H9 (cell line): ENCODE data around the gene FMN1. TPM values are rescaled to one million over a fixed set of nuclear protein-coding genes. Genes with fewer than 3 reads are reported as not detected.

Experiments used
- DNase-seq: peaks from one replicate; pipeline ENCODE4 v3.0.0-alpha.2; 2017
- H2AFZ ChIP-seq: one replicate; pipeline ENCODE4 v1.6.1; 2013; ENCODE audit warnings: mild to moderate bottlenecking, low read length, control low read depth, moderate library complexity
- H2AK5ac ChIP-seq: 2 replicates; pipeline ENCODE4 v1.6.1; 2013; ENCODE audit warnings: low read length, control low read depth, mixed read lengths; ENCODE audit not compliant: insufficient read length
- H2BK120ac ChIP-seq: one replicate; pipeline ENCODE4 v1.6.1; 2013; ENCODE audit warnings: low read depth, mild to moderate bottlenecking, low read length, control low read depth, inconsistent platforms; ENCODE audit not compliant: poor library complexity, severe bottlenecking
- H2BK12ac ChIP-seq: 2 replicates; pipeline ENCODE4 v1.6.1; 2013; ENCODE audit warnings: low read length, control low read depth, mixed read lengths, low read depth; ENCODE audit not compliant: insufficient read length
- H2BK15ac ChIP-seq: 2 replicates; pipeline ENCODE4 v1.6.1; 2013; ENCODE audit warnings: low read depth, low read length, control low read depth
- H2BK20ac ChIP-seq: one replicate; pipeline ENCODE4 v1.6.1; 2013; ENCODE audit warnings: low read depth, mild to moderate bottlenecking, low read length, control low read depth, inconsistent platforms; ENCODE audit not compliant: poor library complexity, severe bottlenecking
- H2BK5ac ChIP-seq: 2 replicates; pipeline ENCODE4 v1.6.1; 2013; ENCODE audit warnings: low read length, control low read depth, mixed read lengths; ENCODE audit not compliant: insufficient read length
- H3K14ac ChIP-seq: 2 replicates; pipeline ENCODE4 v1.6.1; 2013; ENCODE audit warnings: low read length, control low read depth; ENCODE audit not compliant: insufficient read depth
- H3K18ac ChIP-seq: 2 replicates; pipeline ENCODE4 v1.6.1; 2013; ENCODE audit warnings: low read depth, mild to moderate bottlenecking, mixed read lengths, low read length, control low read depth; ENCODE audit not compliant: insufficient read length
- H3K23ac ChIP-seq: 2 replicates; pipeline ENCODE4 v1.6.1; 2013; ENCODE audit warnings: low read length, control low read depth, mixed read lengths, low read depth; ENCODE audit not compliant: insufficient read length
- H3K23me2 ChIP-seq: 2 replicates; pipeline ENCODE4 v1.6.1; 2013; ENCODE audit warnings: low read depth, mild to moderate bottlenecking, mixed read lengths, low read length, control low read depth; ENCODE audit not compliant: insufficient read length, poor library complexity, severe bottlenecking
- H3K27ac ChIP-seq: 2 replicates; pipeline ENCODE4 v1.5.1; 2013; ENCODE audit warnings: low read length, control low read depth, mixed read lengths, low read depth; ENCODE audit not compliant: insufficient read length
- H3K27me3 ChIP-seq: 2 replicates; pipeline ENCODE4 v1.6.1; 2013; ENCODE audit warnings: low read length, control low read depth, inconsistent platforms; ENCODE audit not compliant: insufficient read depth
- H3K4ac ChIP-seq: 2 replicates; pipeline ENCODE4 v1.6.1; 2013; ENCODE audit warnings: low read depth, mild to moderate bottlenecking, control low read depth, inconsistent platforms, low read length, moderate library complexity
- H3K4me1 ChIP-seq: 2 replicates; pipeline ENCODE4 v1.6.1; 2013; ENCODE audit warnings: low read length, control low read depth, inconsistent platforms; ENCODE audit not compliant: insufficient read depth
- H3K4me2 ChIP-seq: 2 replicates; pipeline ENCODE4 v1.6.1; 2013; ENCODE audit warnings: low read length, control low read depth, mixed read lengths; ENCODE audit not compliant: insufficient read length, insufficient read depth
- H3K56ac ChIP-seq: 2 replicates; pipeline ENCODE4 v1.6.1; 2013; ENCODE audit warnings: low read depth, mild to moderate bottlenecking, mixed read lengths, low read length, control low read depth; ENCODE audit not compliant: insufficient read length
- H3K79me1 ChIP-seq: 2 replicates; pipeline ENCODE4 v1.6.1; 2013; ENCODE audit warnings: low read depth, mild to moderate bottlenecking, moderate library complexity, low read length, control low read depth, inconsistent platforms; ENCODE audit not compliant: insufficient read depth, poor library complexity, severe bottlenecking
- H3K79me2 ChIP-seq: 2 replicates; pipeline ENCODE4 v1.6.1; 2013; ENCODE audit warnings: low read length, control low read depth, inconsistent platforms; ENCODE audit not compliant: insufficient read depth
- H3K9ac ChIP-seq: 2 replicates; pipeline ENCODE4 v1.6.1; 2013; ENCODE audit warnings: low read length, control low read depth, mixed read lengths; ENCODE audit not compliant: insufficient read length; ENCODE audit errors: extremely low read depth
- H3K9me3 ChIP-seq: one replicate; pipeline ENCODE4 v1.6.1; 2013; ENCODE audit warnings: low read depth, low read length, inconsistent platforms; ENCODE audit not compliant: control insufficient read depth
- H3T11ph ChIP-seq: one replicate; pipeline ENCODE4 v1.6.1; 2013; ENCODE audit warnings: mild to moderate bottlenecking, low read length, control low read depth, inconsistent platforms
- H4K20me1 ChIP-seq: one replicate; pipeline ENCODE4 v1.6.1; 2013; ENCODE audit not compliant: control insufficient read depth, insufficient read length, insufficient read depth
- H4K5ac ChIP-seq: 2 replicates; pipeline ENCODE4 v1.6.1; 2013; ENCODE audit warnings: low read depth, mild to moderate bottlenecking, mixed read lengths, low read length, control low read depth; ENCODE audit not compliant: insufficient read length
- H4K8ac ChIP-seq: replicated peaks from 2 replicates; pipeline ENCODE4 v1.6.1; 2013; ENCODE audit warnings: low read length, control low read depth, mixed read lengths, low read depth; ENCODE audit not compliant: insufficient read length
- H4K91ac ChIP-seq: 2 replicates; pipeline ENCODE4 v1.6.1; 2013; ENCODE audit warnings: low read depth, mild to moderate bottlenecking, moderate library complexity, mixed read lengths, low read length, control low read depth; ENCODE audit not compliant: insufficient read length
- H3K27ac Mint-ChIP-seq, 3 experiments: 2 replicates in 2 of 3; 3 replicates in 1 of 3; pipeline ENCODE4 v1.8.0; 2020 to 2021; ENCODE audit warnings: mixed read lengths in 3 of 3, mild to moderate bottlenecking in 1 of 3, moderate library complexity in 1 of 3
- H3K27me3 Mint-ChIP-seq: 2 replicates; pipeline ENCODE4 v1.8.0; 2021; ENCODE audit warnings: low read depth, mild to moderate bottlenecking, moderate library complexity, mixed read lengths
- H3K36me3 Mint-ChIP-seq, 3 experiments: 2 replicates in 2 of 3; 3 replicates in 1 of 3; pipeline ENCODE4 v1.8.0; 2020 to 2021; ENCODE audit warnings: low read depth in 3 of 3, mixed read lengths in 3 of 3; ENCODE audit not compliant: insufficient read depth in 1 of 3
- H3K4me1 Mint-ChIP-seq, 2 experiments: 2 replicates each; pipeline ENCODE4 v1.8.0; 2020; ENCODE audit warnings: mixed read lengths in 2 of 2
- H3K4me3 Mint-ChIP-seq, 2 experiments: 2 replicates in 1 of 2; 3 replicates in 1 of 2; pipeline ENCODE4 v1.8.0; 2020 to 2021; ENCODE audit warnings: mild to moderate bottlenecking in 2 of 2, mixed read lengths in 2 of 2, moderate library complexity in 1 of 2
- H3K9me3 Mint-ChIP-seq, 2 experiments: 2 replicates in 1 of 2; 3 replicates in 1 of 2; pipeline ENCODE4 v1.8.0; 2020; ENCODE audit warnings: mild to moderate bottlenecking in 2 of 2, mixed read lengths in 2 of 2, moderate library complexity in 1 of 2
- CTCF ChIP-seq: fragments of 200-600 bp; sonication (generic); conservative IDR thresholded peaks from 3 replicates; pipeline ENCODE4 v1.8.0; 2021; ENCODE audit warnings: antibody characterized with exemption, mild to moderate bottlenecking
- WGBS: extraction: QIAGEN DNeasy Blood & Tissue Kit; methylation state at CpG from one replicate; pipeline ENCODE4 v1.1.7; 2013; ENCODE audit warnings: missing lambda C conversion rate, low lambda C conversion rate, mixed read lengths; ENCODE audit not compliant: insufficient read length; ENCODE audit errors: extremely low coverage; 5-methylcytosine and 5-hydroxymethylcytosine counted together
- total RNA-seq: library from RNA; stranded (reverse); gene quantifications from 2 replicates; pipeline ENCODE4 v1.2.1, GENCODE V29; 2021

The FMN1 gene
- total RNA-seq, 1 experiment from 2014 or later = 1.9 TPM

GRCh38 chr15:33046329-33046728 lies 148.2 kb downstream of the FMN1 start:
- H2BK15ac ChIP-seq = no peak overlapping the region
- no peak for TF ChIP-seq CTCF
- H3K27ac ChIP-seq = no peak overlapping the region
- no peak overlapping the region for H2AK5ac ChIP-seq
- no peak overlapping the region for H2AFZ ChIP-seq
- peaks cover 2% of the 10 kb centered on the region for H3K27me3 Mint-ChIP-seq
- no peak overlapping the region for H2BK5ac ChIP-seq
- peaks cover 43 to 59% of the 10 kb centered on the region in 2 experiments for H3K9me3 Mint-ChIP-seq
- no peak overlapping the region for H4K8ac ChIP-seq
- no peak overlapping the region for H3K4ac ChIP-seq
- H4K5ac ChIP-seq = no peak overlapping the region
- no CpG with 5 or more reads among the region's 2 CpGs for WGBS
- H3K27me3 ChIP-seq = no peaks in the 10 kb centered on the region
- H2BK12ac ChIP-seq = no peak overlapping the region
- no peak overlapping the region for H3K14ac ChIP-seq
- no peak overlapping the region for H3K9ac ChIP-seq
- H3K79me1 ChIP-seq = no peaks in the 10 kb centered on the region
- no peak overlapping the region for H2BK120ac ChIP-seq
- no peak overlapping the region for H3K18ac ChIP-seq
- no peaks in the 10 kb centered on the region for H3K4me1 Mint-ChIP-seq
- H3K79me2 ChIP-seq = no peaks in the 10 kb centered on the region
- H4K20me1 ChIP-seq = no peaks in the 10 kb centered on the region
- H3K36me3 Mint-ChIP-seq = peaks cover 17 to 36% (median 32%) of the 10 kb centered on the region in 3 experiments
- no peak overlapping the region for H3T11ph ChIP-seq
- no peak overlapping the region for H3K27ac Mint-ChIP-seq
- no peak overlapping the region for H2BK20ac ChIP-seq
- H3K56ac ChIP-seq = no peak overlapping the region
- H4K91ac ChIP-seq = no peak overlapping the region
- H3K4me1 ChIP-seq = no peaks in the 10 kb centered on the region
- no peak overlapping the region for H3K4me3 Mint-ChIP-seq
- H3K9me3 ChIP-seq = peaks cover 22% of the 10 kb centered on the region
- H3K23me2 ChIP-seq = no peaks in the 10 kb centered on the region
- H3K23ac ChIP-seq = no peak overlapping the region
- no peak for DNase-seq
- H3K4me2 ChIP-seq = no peak overlapping the region
